ENCODE data around the gene LSP1. TPM values are rescaled to one million over a fixed set of nuclear protein-coding genes. Genes with fewer than 3 reads are reported as not detected.

Gene LSP1
- total and polyA plus RNA-seq, 5 donors: 7.6 to 18.3 (median 13.8) TPM

DNA sequence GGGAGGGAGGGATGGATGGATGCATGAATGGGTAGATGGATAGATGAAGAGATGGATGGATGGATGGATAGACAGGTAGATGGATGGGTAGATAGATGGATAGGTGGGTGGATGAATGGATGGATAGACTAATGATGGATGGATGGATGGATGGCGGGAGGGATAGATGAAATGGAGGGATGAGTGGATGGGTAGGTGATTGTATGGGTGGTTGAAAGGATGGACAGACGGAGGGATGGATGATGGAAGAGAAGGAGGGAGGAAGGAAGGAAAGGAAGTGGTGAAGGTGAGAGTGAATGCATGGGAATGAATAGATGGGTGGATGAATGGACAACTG is 62.9 kb downstream of the LSP1 start:
- 94% methylated on average over 2 of the region's 2 CpGs for WGBS
- peaks cover 4% of the 10 kb centered on the region for H3K4me1 ChIP-seq (ENCODE audit: control insufficient read depth, insufficient read depth, low read length)
- intact Hi-C loops (cut with DNase I): loop anchor here (1.0 to 10.0 kb wide), 3 partner anchors 22 to 61 kb away; partner anchors contain the start of gene LSP1 (in 1 of the 4)

DNA sequence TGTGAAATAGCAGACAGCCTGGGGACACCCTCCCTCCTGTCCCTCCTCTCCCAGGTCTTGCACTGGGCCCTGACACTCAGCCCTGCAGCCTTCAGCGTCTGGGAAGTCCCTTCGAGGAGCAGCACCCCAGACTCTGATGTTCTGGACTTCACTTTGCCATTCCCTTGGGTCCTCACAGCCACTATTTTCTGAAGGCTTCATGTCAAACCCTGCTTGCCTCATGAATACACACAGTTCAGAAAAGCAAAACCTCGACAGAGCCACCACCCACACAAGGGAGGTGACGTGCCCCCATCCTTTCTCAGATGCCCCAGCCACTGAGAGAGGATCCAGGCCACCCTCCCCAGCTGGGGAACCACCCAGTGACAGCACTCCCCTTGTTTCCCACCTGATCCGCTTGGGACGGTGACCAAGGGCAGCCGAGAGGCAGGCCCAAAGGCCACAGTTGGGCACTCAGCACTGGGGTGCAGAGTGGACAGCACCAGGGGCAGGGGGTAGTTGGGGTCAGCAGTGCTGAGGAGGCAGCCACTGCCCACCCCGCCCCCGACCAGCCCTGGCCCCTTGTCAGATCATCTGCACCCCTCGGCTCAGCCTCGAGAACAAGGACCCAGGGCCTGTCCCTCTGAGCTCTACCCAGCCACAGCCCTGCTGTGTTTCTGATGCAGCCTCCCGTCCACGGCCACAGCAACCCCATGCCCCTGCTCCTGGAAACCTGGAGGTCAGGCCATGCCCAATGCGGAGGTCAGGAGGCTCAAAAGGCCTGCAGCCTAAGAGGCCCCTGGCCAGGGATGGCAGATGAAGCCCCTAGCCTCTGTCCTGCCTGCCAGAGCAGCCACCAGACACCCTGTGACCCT is 63.5 kb downstream of the LSP1 start:
- H3K4me1 ChIP-seq (ENCODE audit: control insufficient read depth, insufficient read depth, low read length): peaks cover 4% of the 10 kb centered on the region
- intact Hi-C loops (cut with DNase I): loop anchor here (1.0 to 10.0 kb wide), 3 partner anchors 23 to 62 kb away; partner anchors contain the start of gene LSP1 (in 1 of the 4)
- WGBS: 81% methylated on average over 14 of the region's 14 CpGs

More for the DNA sequence above, 62.9 kb downstream of the LSP1 start:
- DNase-seq (no peak), ATAC-seq (no peak)
- Histone ChIP-seq H3K9me3 (ENCODE audit: control insufficient read depth, low read length) (no peaks in the 10 kb centered on the region), H3K27ac (ENCODE audit: low read length) (no peak overlapping the region), H3K4me3 (ENCODE audit: low read length) (no peak overlapping the region), H3K27me3 (ENCODE audit: control insufficient read depth, insufficient read depth) (no peaks in the 10 kb centered on the region)

DNA sequence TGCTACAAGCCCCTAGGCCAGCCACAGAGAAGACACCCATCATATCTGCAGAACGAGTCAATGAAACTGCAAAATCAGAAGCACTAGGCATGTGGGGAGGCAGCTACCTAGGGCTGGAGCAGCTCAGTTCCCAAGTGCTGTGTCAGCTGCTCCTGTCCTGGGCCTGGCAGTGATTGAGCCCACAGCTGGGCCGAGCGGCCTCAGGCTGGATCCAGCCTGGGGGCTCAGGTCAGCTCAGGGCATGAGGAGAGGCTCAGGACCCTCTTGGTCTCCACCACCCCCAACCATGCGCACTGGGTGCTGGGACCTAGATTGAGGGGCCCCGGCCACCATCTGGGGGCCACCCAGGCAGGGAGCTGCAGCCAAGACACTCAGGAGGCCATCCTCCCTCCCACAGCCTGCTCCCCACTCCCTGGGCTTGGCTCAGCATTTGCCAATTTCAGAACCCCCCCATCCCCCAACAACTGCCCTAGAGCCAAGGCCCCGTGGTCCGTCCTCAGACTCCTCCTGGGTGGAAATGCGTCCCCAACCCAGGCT is 64.2 kb downstream of the LSP1 start:
- 66% methylated on average over 8 of the region's 8 CpGs for WGBS
- Histone ChIP-seq H3K4me3 (ENCODE audit: low read length) (no peak overlapping the region), H3K4me1 (ENCODE audit: control insufficient read depth, insufficient read depth, low read length) (peaks cover 4% of the 10 kb centered on the region), H3K27me3 (ENCODE audit: control insufficient read depth, insufficient read depth) (no peaks in the 10 kb centered on the region), H3K9me3 (ENCODE audit: control insufficient read depth, low read length) (no peaks in the 10 kb centered on the region), H3K27ac (ENCODE audit: low read length) (no peak overlapping the region)
- intact Hi-C loops (cut with DNase I): loop anchor here (1.0 to 10.0 kb wide), 3 partner anchors 24 to 62 kb away; partner anchors contain the start of gene LSP1 (in 1 of the 4)
- DNase-seq (peak in 2 of 3 donors; percentile 56 to 61), ATAC-seq (peak; percentile 2 to 4)

More for the DNA sequence above, 63.5 kb downstream of the LSP1 start:
- H3K9me3 ChIP-seq (ENCODE audit: control insufficient read depth, low read length): no peaks in the 10 kb centered on the region
- H3K27me3 ChIP-seq (ENCODE audit: control insufficient read depth, insufficient read depth): no peaks in the 10 kb centered on the region
- no peak overlapping the region for H3K27ac ChIP-seq (ENCODE audit: low read length)
- H3K4me3 ChIP-seq (ENCODE audit: low read length): no peak overlapping the region
- DNase-seq: peak in 2 of 3 donors; percentile 43 to 46
- no peak for ATAC-seq

DNA sequence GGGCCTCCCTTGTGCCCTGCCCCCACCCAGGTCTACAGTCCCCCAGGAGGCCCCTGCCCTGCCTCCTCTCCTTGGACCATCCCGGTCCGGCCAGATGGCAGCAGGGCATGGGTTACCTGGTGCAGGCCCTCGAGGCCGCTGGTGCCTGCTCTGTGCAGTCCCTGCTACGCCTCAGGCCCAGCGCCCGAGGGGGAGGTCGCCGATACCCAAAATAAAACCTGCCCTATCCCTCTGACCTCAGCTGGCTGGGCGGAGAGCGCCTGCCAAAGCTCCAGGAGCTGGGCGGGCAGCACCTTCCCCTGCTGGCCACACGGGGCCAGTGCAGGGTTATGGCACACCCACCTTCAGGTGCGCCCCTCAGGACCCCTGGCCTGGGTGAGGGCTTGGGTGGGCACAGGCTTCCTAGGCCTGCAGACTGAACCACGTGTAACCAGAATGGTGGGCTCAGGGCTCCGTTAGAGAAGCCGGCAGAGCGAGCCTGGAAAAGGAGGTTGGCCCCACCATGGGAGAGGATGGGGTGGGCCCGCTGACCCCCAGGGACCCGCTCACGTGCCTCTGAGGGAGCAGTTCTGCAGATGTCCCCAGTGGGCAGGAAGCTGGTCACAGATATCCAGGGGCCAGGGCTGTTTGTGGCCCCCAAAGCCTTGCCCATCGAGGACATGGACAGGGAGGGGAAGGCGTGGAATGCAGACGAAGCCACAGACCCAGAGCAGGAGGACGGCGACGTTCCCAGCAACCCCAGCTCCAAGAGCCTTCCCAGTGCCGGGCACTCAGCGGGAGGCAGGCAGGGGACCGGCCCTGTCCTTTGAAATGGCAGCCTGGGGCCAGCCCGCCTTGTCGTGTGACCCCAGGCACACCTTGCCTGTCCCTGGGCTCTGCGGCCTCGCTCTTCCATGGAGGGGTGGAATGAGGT is 64.9 kb downstream of the LSP1 start:
- 81% methylated on average over 34 of the region's 34 CpGs for WGBS
- intact Hi-C loops (cut with DNase I): loop anchor here in 2 of 4 donors (5.0 to 10.0 kb wide), 2 partner anchors 35 to 63 kb away; partner anchors contain the start of gene LSP1 (in 1 of the 2)
- ATAC-seq: peak; percentile 16 to 30
- H3K9me3 ChIP-seq (ENCODE audit: control insufficient read depth, low read length): no peaks in the 10 kb centered on the region
- no peak overlapping the region for H3K4me3 ChIP-seq (ENCODE audit: low read length)
- peaks cover 4% of the 10 kb centered on the region for H3K4me1 ChIP-seq (ENCODE audit: control insufficient read depth, insufficient read depth, low read length)
- no peak overlapping the region for H3K27ac ChIP-seq (ENCODE audit: low read length)
- H3K27me3 ChIP-seq (ENCODE audit: control insufficient read depth, insufficient read depth): no peaks in the 10 kb centered on the region
- peak in 2 of 3 donors; percentile 68 to 72 for DNase-seq

DNA sequence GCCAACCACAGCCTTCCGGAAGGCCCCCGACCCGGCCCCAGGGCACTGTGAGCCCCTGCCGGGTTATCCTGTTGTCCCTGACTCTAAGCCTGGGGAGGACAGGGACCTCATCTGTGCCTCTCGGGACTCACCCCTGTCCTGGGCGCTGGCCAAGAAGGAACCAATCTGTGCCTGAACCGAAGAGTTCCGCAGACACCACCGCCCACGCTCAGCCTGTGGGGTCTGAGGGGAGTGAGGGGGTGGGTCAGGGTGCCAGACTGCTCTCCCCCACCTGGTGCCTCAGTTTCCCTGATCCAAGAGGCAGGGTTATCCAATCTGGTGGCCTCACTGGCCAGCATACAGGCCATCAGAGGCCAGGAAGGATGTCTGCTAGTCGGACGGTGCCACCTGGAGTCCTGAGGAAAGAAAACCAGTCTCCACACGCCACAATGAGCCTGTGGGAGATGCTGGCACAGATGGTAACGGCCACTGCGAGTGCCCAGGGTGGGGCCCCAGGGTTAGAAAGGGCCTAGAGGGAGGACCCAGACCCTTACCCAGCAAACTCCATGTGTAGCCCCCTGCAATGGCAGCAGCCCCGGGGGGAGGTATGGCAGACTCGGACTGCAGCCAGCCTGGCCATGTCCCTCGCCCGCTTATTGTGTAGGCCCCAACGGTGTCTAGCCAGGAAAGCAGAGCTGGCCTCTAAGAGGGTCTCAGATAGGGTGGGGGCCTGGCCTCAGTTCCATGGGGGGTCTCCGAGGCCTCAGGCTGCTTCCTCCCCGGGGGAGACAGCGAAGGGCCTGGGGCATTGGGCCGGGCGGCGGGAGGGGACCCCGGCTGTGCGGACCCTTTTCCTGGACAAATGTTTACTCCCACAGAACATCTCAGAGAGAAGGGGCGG is 65.8 kb downstream of the LSP1 start:
- 79% methylated on average over 29 of the region's 29 CpGs for WGBS
- Histone ChIP-seq H3K9me3 (ENCODE audit: control insufficient read depth, low read length) (no peaks in the 10 kb centered on the region), H3K4me1 (ENCODE audit: control insufficient read depth, insufficient read depth, low read length) (peaks cover 4% of the 10 kb centered on the region), H3K27me3 (ENCODE audit: control insufficient read depth, insufficient read depth) (no peaks in the 10 kb centered on the region), H3K27ac (ENCODE audit: low read length) (peak overlapping the region; percentile 34), H3K4me3 (ENCODE audit: low read length) (no peak overlapping the region)
- peak in 2 of 3 donors; percentile 50 to 72 for DNase-seq
- intact Hi-C loops (cut with DNase I): loop anchor here in 2 of 4 donors (5.0 to 10.0 kb wide), 2 partner anchors 36 to 64 kb away; partner anchors contain the start of gene LSP1 (in 1 of the 2)
- no peak for ATAC-seq

DNA sequence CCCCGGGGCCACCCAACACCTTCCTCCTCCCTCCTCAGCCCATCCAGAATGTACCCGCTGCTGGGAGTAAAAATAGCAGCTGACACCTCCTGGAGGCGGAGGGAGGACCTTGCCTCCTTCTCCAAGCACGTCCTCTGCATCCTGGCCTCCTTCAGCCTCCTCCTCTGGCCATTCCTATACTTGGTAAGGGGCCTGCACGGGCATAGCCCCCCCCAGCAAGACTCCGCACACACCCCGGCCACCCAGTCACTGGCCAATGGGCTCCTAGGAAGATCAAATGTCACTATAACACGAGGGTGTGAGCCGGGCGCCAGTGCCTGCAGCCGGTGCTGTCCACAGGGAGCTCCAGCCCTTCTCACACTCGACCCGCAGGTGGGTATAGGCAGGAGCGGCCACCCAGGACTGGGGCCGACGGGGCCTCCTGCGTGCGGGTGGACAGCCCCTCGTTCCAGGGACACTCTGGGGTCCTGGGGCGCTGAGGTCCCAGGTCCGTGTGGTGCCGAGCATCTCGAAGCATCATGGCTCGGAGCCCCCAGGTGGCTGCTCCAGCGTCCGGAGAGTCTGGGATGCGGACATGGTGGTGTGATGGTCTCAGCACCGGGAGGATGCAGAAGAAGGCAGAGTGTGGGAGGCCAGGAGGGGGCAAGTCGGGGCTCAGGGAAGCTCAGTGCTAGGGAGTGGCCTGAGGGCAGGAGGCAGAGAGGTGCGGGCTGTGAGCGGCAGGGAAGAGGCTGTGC is 66.7 kb downstream of the LSP1 start, which contains the start of gene TNNT3:
Gene TNNT3 (plus strand): TSS at position 313 of the 737 bp plus-strand sequence. CDS start 3,172 bp downstream, outside the sequence.
- Histone ChIP-seq H3K4me3 (ENCODE audit: low read length) (no peak within 1 kb of the TSS), H3K9me3 (ENCODE audit: control insufficient read depth, low read length) (no peaks in the 10 kb centered on the region), H3K4me1 (ENCODE audit: control insufficient read depth, insufficient read depth, low read length) (peaks cover 4% of the 10 kb centered on the region), H3K27me3 (ENCODE audit: control insufficient read depth, insufficient read depth) (no peaks in the 10 kb centered on the region), H3K27ac (ENCODE audit: low read length) (peak within 1 kb of the TSS; percentile 34)
- peak; percentile 7 to 8 for ATAC-seq
- intact Hi-C loops (cut with DNase I): loop anchor here in 3 of 4 donors (5.0 to 10.0 kb wide), 3 partner anchors 37 to 225 kb away; partner anchors contain the start of gene LSP1 (in 1 of the 3)
- peak in 1 of 3 donors; percentile 68 for DNase-seq
- WGBS: 65% methylated on average over 31 of the region's 31 CpGs

DNA sequence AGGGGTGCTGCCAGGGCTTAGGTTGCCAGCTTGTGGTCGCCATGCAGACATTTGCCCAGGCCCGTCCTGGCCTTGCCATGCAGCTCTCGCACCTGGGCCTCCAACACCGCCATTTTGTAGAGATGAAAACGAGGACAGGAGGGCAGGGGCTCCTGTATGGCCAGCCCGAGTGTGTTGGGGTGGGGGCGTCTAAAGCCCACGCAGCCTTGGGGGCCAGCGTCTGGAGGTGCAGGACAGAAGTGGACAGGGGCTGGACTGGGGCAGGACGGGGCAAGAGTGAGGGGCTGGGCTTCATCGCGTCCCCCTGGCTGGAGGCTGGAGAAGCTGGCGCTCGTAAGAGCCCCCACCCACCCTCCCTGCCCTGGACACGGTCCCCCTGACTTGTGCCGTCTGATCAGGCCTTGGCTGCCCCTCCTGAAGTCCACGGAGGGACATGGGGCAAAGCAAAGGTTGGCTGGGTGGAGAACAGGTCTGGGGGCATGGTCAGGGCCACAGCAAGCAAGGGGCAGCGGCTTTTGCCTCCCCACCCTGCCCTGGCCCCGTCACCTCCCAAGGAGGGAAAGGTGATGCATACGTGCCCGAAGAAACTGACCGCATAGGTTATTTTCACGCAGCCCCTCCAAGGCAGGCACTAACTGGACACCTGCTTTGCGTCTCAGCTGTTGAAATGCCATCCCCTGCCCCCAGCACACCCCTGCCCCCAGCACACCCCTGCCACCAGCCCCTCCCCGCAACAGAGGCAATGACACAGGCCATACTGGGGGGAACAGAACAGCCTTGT is 67.4 kb downstream of the LSP1 start:
- ATAC-seq (no peak), DNase-seq (peak in 2 of 3 donors; percentile 48 to 54)
- Histone ChIP-seq H3K27ac (ENCODE audit: low read length) (peak overlapping the region; percentile 39), H3K4me3 (ENCODE audit: low read length) (no peak overlapping the region), H3K27me3 (ENCODE audit: control insufficient read depth, insufficient read depth) (no peaks in the 10 kb centered on the region), H3K9me3 (ENCODE audit: control insufficient read depth, low read length) (no peaks in the 10 kb centered on the region), H3K4me1 (ENCODE audit: control insufficient read depth, insufficient read depth, low read length) (peaks cover 4% of the 10 kb centered on the region)
- 88% methylated on average over 25 of the region's 25 CpGs for WGBS
- intact Hi-C loops (cut with DNase I): loop anchor here in 2 of 4 donors (5.0 to 10.0 kb wide), 2 partner anchors 38 to 224 kb away; no protein-coding TSS in a partner anchor

DNA sequence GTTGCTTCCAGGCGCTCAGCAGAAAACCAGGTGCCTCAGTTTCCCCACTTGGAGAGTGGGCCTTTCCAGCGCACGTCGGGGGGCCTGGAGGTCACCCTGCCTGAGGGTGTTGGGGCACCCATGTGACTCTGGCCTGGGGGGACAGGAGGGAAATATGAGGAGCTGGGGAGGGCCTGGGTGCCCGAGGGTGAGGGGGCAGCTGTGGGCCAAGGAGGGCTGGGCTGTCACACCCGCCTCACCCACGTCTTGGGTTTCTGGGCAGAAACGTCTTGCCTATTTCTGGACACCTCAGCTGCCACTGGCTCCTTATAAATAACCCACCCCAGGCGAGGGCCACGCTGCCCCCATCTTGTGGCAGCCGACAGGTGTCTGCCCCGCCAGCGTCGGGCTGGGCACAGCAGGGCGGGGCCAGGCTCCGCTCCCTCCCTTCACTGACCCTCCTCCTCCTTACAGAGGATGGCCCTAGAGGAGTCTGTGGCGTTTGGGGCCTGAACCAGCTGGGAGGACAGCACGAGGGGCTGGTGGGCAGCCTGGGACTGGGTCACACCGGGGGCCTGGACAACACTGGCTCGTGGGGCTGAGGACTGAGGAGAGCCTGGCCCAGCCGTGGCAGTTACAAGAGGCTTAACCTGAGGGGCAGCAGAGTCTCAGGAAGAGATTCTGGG is 68.2 kb downstream of the LSP1 start:
- H3K27ac ChIP-seq (ENCODE audit: low read length): peak overlapping the region; percentile 39
- WGBS: 63% methylated on average over 21 of the region's 21 CpGs
- peaks cover 4% of the 10 kb centered on the region for H3K4me1 ChIP-seq (ENCODE audit: control insufficient read depth, insufficient read depth, low read length)
- peak in 1 of 2 donors; percentile 8 for ATAC-seq
- no peak overlapping the region for H3K4me3 ChIP-seq (ENCODE audit: low read length)
- no peaks in the 10 kb centered on the region for H3K9me3 ChIP-seq (ENCODE audit: control insufficient read depth, low read length)
- H3K27me3 ChIP-seq (ENCODE audit: control insufficient read depth, insufficient read depth): no peaks in the 10 kb centered on the region
- intact Hi-C loops (cut with DNase I): loop anchor here in 2 of 4 donors (5.0 to 10.0 kb wide), 2 partner anchors 39 to 224 kb away; no protein-coding TSS in a partner anchor
- peak in 2 of 3 donors; percentile 43 to 60 for DNase-seq

Measured in right cardiac atrium (tissue), 5 donors.